Right cardiac atrium (tissue), 5 donors: ENCODE data around the gene MLIP. TPM values are rescaled to one million over a fixed set of nuclear protein-coding genes. Genes with fewer than 3 reads are reported as not detected.

ENCODE experiments used
- ATAC-seq, 2 donors: fragments of 200-7000 bp; cut with Tn5 transposase; one replicate each; pipeline versions ENCODE4 v1.8.0 to v1.9.1; 2020; ENCODE audit warnings: moderate library complexity in 2 of 2, mild to moderate bottlenecking in 1 of 2
- DNase-seq, 3 donors: peaks; one replicate each; pipeline ENCODE4 v3.0.0-alpha.2; 2020
- H3K27ac ChIP-seq: one replicate; pipeline ENCODE4 v1.5.1; 2013; ENCODE audit warnings: mild to moderate bottlenecking, low read length, control low read depth, moderate library complexity
- H3K27me3 ChIP-seq: one replicate; pipeline ENCODE4 v1.6.1; 2013; ENCODE audit not compliant: control insufficient read depth, insufficient read depth
- H3K4me1 ChIP-seq: one replicate; pipeline ENCODE4 v1.6.1; 2013; ENCODE audit warnings: low read length; ENCODE audit not compliant: control insufficient read depth, insufficient read depth
- H3K4me3 ChIP-seq: one replicate; pipeline ENCODE4 v1.5.1; 2013; ENCODE audit warnings: low read length, control low read depth
- H3K9me3 ChIP-seq: one replicate; pipeline ENCODE4 v1.6.1; 2013; ENCODE audit warnings: low read length; ENCODE audit not compliant: control insufficient read depth
- WGBS: extraction: QIAGEN DNeasy Blood & Tissue Kit; methylation state at CpG from one replicate; pipeline ENCODE4 v1.1.7; 2013; 5-methylcytosine and 5-hydroxymethylcytosine counted together
- intact Hi-C, 4 donors: fragments of 100-400 bp; cut with DNase I; formaldehyde crosslinking; loops; one replicate each; pipeline versions ENCODE4 v1.11.0 to v1.14.0; 2022 to 2023
- polyA plus RNA-seq: library from polyadenylated mRNA; stranded (reverse); fragments of 200-250 nt; gene quantifications from one replicate; pipeline ENCODE4 v1.2.3, GENCODE V29; 2013
- total RNA-seq, 4 donors: library from RNA; stranded (reverse); fragmentation: NEBNext Ultra II Directional; extraction: Animal tissue kit (Norgen Biotek cat#: 25700); gene quantifications; one replicate each; pipeline ENCODE4 v1.2.1, GENCODE V29; 2021
- donor health status: healthy with polysubstance abuse.
- donor health status: DM: no; HTN: yes; CAD: no.
- donor health status: DM: no; HTN: no; CAD: no.
- donor health status: DM: no; HTN: yes; CAD: no; lungs with severe emphysema.
- donor health status: DM: yes; HTN: yes; CAD: no.

The MLIP gene
- total and polyA plus RNA-seq, 5 donors, result 154 to 336 (median 291) TPM

- Histone ChIP-seq H3K27me3 (no peaks in the 10 kb centered on the region), H3K27ac (no peak within 1 kb of the TSS), H3K9me3 (no peaks in the 10 kb centered on the region), H3K4me3 (no peak within 1 kb of the TSS), H3K4me1 (no peaks in the 10 kb centered on the region)
- intact Hi-C loops, result no loop called here
- WGBS, result 82% methylated on average over 10 of the region's 10 CpGs
- ATAC-seq, result no peak
- DNase-seq, result no peak
These were observed 197.2 kb downstream of the MLIP start, which contains the start of gene TINAG for GRCh38 chr6:54308289-54308985. Gene TINAG, plus strand, starts transcription at chr6:54308441. Its CDS starts 110 bp downstream, at chr6:54308551.

DNA sequence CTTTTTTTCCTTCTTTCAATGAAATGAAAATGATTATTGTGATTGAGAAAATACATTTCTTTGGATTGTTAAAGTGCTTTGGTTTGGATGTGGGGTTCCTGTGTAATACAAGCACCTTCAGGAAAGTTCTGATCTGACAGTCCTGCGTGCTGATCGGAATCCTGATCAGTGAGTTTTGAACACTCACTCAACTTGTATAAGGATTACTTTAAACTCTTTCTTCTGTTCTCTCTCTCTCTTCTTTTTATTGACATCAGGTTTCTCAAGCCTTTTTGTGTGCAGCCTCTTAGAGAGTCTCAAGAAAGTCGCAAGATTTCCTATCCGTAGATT lies 197.7 kb downstream of the MLIP start:
- Histone ChIP-seq H3K27ac (no peak overlapping the region), H3K4me1 (no peaks in the 10 kb centered on the region), H3K9me3 (no peaks in the 10 kb centered on the region), H3K27me3 (no peaks in the 10 kb centered on the region), H3K4me3 (no peak overlapping the region)
- DNase-seq, result no peak
- intact Hi-C loops, result no loop called here
- ATAC-seq, result no peak
- WGBS, result 92% methylated on average over 4 of the region's 4 CpGs

- no peak overlapping the region for H3K4me3 ChIP-seq
- no peak overlapping the region for H3K27ac ChIP-seq
- ATAC-seq, result no peak
- WGBS, result 83% methylated on average over 1 of the region's 1 CpG
- H3K27me3 ChIP-seq, result no peaks in the 10 kb centered on the region
- no peaks in the 10 kb centered on the region for H3K4me1 ChIP-seq
- no peaks in the 10 kb centered on the region for H3K9me3 ChIP-seq
- intact Hi-C loops, result no loop called here
- DNase-seq, result no peak
These were observed 199.3 kb downstream of the MLIP start for GRCh38 chr6:54310377-54311152.

GRCh38 chr6:54315656-54316055 lies 204.4 kb downstream of the MLIP start:
- no peak for ATAC-seq
- Histone ChIP-seq H3K4me3 (no peak overlapping the region), H3K27me3 (no peaks in the 10 kb centered on the region), H3K9me3 (no peaks in the 10 kb centered on the region), H3K4me1 (no peaks in the 10 kb centered on the region), H3K27ac (no peak overlapping the region)
- DNase-seq, result no peak
- intact Hi-C loops, result no loop called here
- 79% methylated on average over 4 of the region's 4 CpGs for WGBS

Other genes starting within 250 kb of the MLIP start
- gene TINAG, start 197.0 kb downstream of the MLIP start, total RNA-seq, result under 1 TPM; 0.26 to 0.76 (median 0.40) TPM
- 0.09 TPM for gene TINAG, start 197.0 kb downstream of the MLIP start, polyA plus RNA-seq